AG04450 (cell line): ENCODE results near the gene OLFML2A. TPM values are rescaled to one million over a fixed set of nuclear protein-coding genes. Genes with fewer than 3 reads are reported as not detected.
"Not testable (repeated sequence)": the region's sequence is repeated elsewhere in the genome, so short reads cannot be mapped to it uniquely, and the experiment has no call there.

Source experiments
- CTCF ChIA-PET: fragments of 300-600, 350-600 bp; formaldehyde crosslinking; extraction: SDS; loops from one replicate; lab custom pipeline; 2022; ENCODE audit warnings: antibody characterized with exemption, inconsistent platforms; lab: Charles Lee
- POLR2A ChIA-PET: fragments of 350-600 bp; formaldehyde crosslinking; extraction: SDS; loops from one replicate; lab custom pipeline; 2021; ENCODE audit warnings: antibody characterized with exemption, inconsistent platforms; lab: Yijun Ruan, JAX
- DNase-seq: peaks from one replicate; pipeline ENCODE4 v3.0.0-alpha.2; 2011; ENCODE audit warnings: low read depth, low spot score
- H3K27ac ChIP-seq: one replicate; pipeline ENCODE4 v1.5.1; 2012; ENCODE audit warnings: low read depth, low read length, control low read depth
- H3K27me3 ChIP-seq: one replicate; pipeline ENCODE4 v1.6.0; 2012; ENCODE audit warnings: low read length; ENCODE audit not compliant: control insufficient read depth, insufficient read depth
- H3K4me3 ChIP-seq: 2 replicates; pipeline ENCODE4 v1.5.1; 2011; ENCODE audit warnings: mild to moderate bottlenecking, low read depth, low read length, control low read depth
- H3K9me3 ChIP-seq: 2 replicates; pipeline ENCODE4 v1.5.1; 2012; ENCODE audit warnings: low read length; ENCODE audit not compliant: control insufficient read depth, insufficient read depth
- CTCF ChIP-seq: IDR thresholded peaks from 2 replicates; pipeline ENCODE4 v1.5.1; 2011; ENCODE audit warnings: low read depth, low read length, control low read depth, inconsistent platforms
- polyA minus RNA-seq: library from RNA; depleted of rRNA, polyadenylated mRNA; stranded (reverse); fragments of >200 nt; gene quantifications from 2 replicates; pipeline ENCODE4 v1.2.3, GENCODE V29; 2011; rRNA and poly(A)+ RNA removed
- polyA plus RNA-seq: library from polyadenylated mRNA; depleted of rRNA; stranded (reverse); fragments of >200 nt; gene quantifications from 2 replicates; pipeline ENCODE4 v1.2.3, GENCODE V29; 2011; rRNA removed

Gene OLFML2A
- polyA plus RNA-seq (22.3 and 34.4 TPM in 2 replicates), polyA minus RNA-seq (14.6 and 17.9 TPM in 2 replicates)

GRCh38 chr9:124776954-124777648 is at the start of gene OLFML2A:
TSS of gene OLFML2A (plus strand) at chr9:124777133. CDS start at chr9:124777271, 138 bp downstream.
- Histone ChIP-seq H3K27ac (peak within 1 kb of the TSS; percentile 21), H3K27me3 (no peaks in the 10 kb centered on the region), H3K4me3 (peak within 1 kb of the TSS; percentile 64), H3K9me3 (no peaks in the 10 kb centered on the region; the same call in 1 of the 2 replicates)
- no peak for DNase-seq
- POLR2A ChIA-PET: interaction anchor here (0.6 to 2.1 kb wide), 9 partner anchors 31 to 86 kb away, joined by 3 to 6 read pairs (median 3); partner anchors contain the start of genes ARPC5L and RPL35
- CTCF ChIA-PET: interaction anchor here (0.6 to 12.3 kb wide), 13 partner anchors 11 to 594 kb away, joined by 3 to 674 read pairs (median 4); partner anchors contain the start of gene WDR38
- TF ChIP-seq CTCF: peak; percentile 42

GRCh38 chr9:124730772-124731171 is 46.2 kb upstream of the OLFML2A start:
- H3K27ac ChIP-seq: no peak overlapping the region
- ChIA-PET CTCF (no interaction called here), POLR2A (no interaction called here)
- DNase-seq: no peak
- no peaks in the 10 kb centered on the region for H3K9me3 ChIP-seq
- H3K4me3 ChIP-seq: no peak overlapping the region
- H3K27me3 ChIP-seq: no peaks in the 10 kb centered on the region
- TF ChIP-seq CTCF: no peak

GRCh38 chr9:124733964-124734740 is 42.8 kb upstream of the OLFML2A start:
- DNase-seq: no peak
- ChIA-PET POLR2A (interaction anchor here (0.6 kb wide), 1 partner anchor 15 kb away, joined by 3 read pairs; no protein-coding TSS in a partner anchor), CTCF (interaction anchor here (1.1 to 5.5 kb wide), 4 partner anchors 9 to 117 kb away, joined by 4 to 19 read pairs (median 5); no protein-coding TSS in a partner anchor)
- no peak overlapping the region for H3K4me3 ChIP-seq
- no peaks in the 10 kb centered on the region for H3K9me3 ChIP-seq
- no peak for TF ChIP-seq CTCF
- no peak overlapping the region for H3K27ac ChIP-seq
- no peaks in the 10 kb centered on the region for H3K27me3 ChIP-seq

GRCh38 chr9:124734741-124735083 is 42.2 kb upstream of the OLFML2A start:
- DNase-seq, POLR2A ChIA-PET, H3K27ac ChIP-seq, H3K27me3 ChIP-seq, H3K4me3 ChIP-seq, H3K9me3 ChIP-seq: not testable (repeated sequence)
- CTCF ChIA-PET: interaction anchor here (1.7 to 5.5 kb wide), 2 partner anchors 22 to 118 kb away, joined by 5 to 19 read pairs; no protein-coding TSS in a partner anchor

- no peak for TF ChIP-seq CTCF
- Histone ChIP-seq H3K27me3 (no peaks in the 10 kb centered on the region), H3K27ac (no peak overlapping the region), H3K9me3 (no peaks in the 10 kb centered on the region), H3K4me3 (no peak overlapping the region)
- POLR2A ChIA-PET: no interaction called here
- CTCF ChIA-PET: interaction anchor here (0.5 to 5.5 kb wide), 3 partner anchors 23 to 199 kb away, joined by 3 to 19 read pairs (median 5); no protein-coding TSS in a partner anchor
- DNase-seq: no peak
These were observed 41.8 kb upstream of the OLFML2A start for GRCh38 chr9:124735121-124735520.

- H3K4me3 ChIP-seq, DNase-seq, POLR2A ChIA-PET, H3K27ac ChIP-seq, H3K9me3 ChIP-seq, H3K27me3 ChIP-seq: not testable (repeated sequence)
- CTCF ChIA-PET: interaction anchor here (5.5 kb wide), 1 partner anchor 26 kb away, joined by 19 read pairs; no protein-coding TSS in a partner anchor
These were observed 38.9 kb upstream of the OLFML2A start for GRCh38 chr9:124738075-124738474.
